Right forelimb (tissue), 1 donor: Measurements from ENCODE around the gene PRDM16.
A peak's percentile ranks its signal among the peaks of the same experiment; 100 is the strongest.

Source experiments
- DNase-seq: peaks from one replicate; pipeline ENCODE4 v3.0.0-alpha.2; 2018

PRDM16 gene

GRCh38 chr1:3055051-3055450 is 14.0 kb upstream of the PRDM16 start:
- peak; percentile 3 for DNase-seq

GRCh38 chr1:3056641-3057040 is 12.4 kb upstream of the PRDM16 start:
- peak; percentile 19 for DNase-seq

- DNase-seq, result no peak
Measured at GRCh38 chr1:3058263-3059030, 10.6 kb upstream of the PRDM16 start.

- DNase-seq, result no peak
Measured at GRCh38 chr1:3060127-3060526, 8.9 kb upstream of the PRDM16 start.

- DNase-seq, result peak; percentile 43
Measured at GRCh38 chr1:3060601-3061551, 8.1 kb upstream of the PRDM16 start.

- no peak for DNase-seq
Measured at GRCh38 chr1:3061566-3061965, 7.4 kb upstream of the PRDM16 start.

- peak; percentile 29 for DNase-seq
Measured at GRCh38 chr1:3061981-3062615, 6.9 kb upstream of the PRDM16 start.

GRCh38 chr1:3062616-3063378 is 6.2 kb upstream of the PRDM16 start:
- peak; percentile 39 for DNase-seq

- no peak for DNase-seq
Measured at GRCh38 chr1:3063379-3064295, 5.4 kb upstream of the PRDM16 start.

GRCh38 chr1:3064296-3064850 is 4.6 kb upstream of the PRDM16 start:
- DNase-seq, result no peak

- DNase-seq, result peak; percentile 38
Measured at GRCh38 chr1:3064901-3065300, 4.1 kb upstream of the PRDM16 start.

GRCh38 chr1:3065396-3065795 is 3.6 kb upstream of the PRDM16 start:
- DNase-seq, result no peak

- no peak for DNase-seq
Measured at GRCh38 chr1:3065797-3066196, 3.2 kb upstream of the PRDM16 start.

- peak; percentile 63 for DNase-seq
Measured at GRCh38 chr1:3066250-3066711, 2.7 kb upstream of the PRDM16 start.

- peak; percentile 45 for DNase-seq
Measured at GRCh38 chr1:3066826-3067225, 2.2 kb upstream of the PRDM16 start.

- DNase-seq, result no peak
Measured at GRCh38 chr1:3067301-3067670, 1.7 kb upstream of the PRDM16 start.

GRCh38 chr1:3067671-3068563 is 1.1 kb upstream of the PRDM16 start:
- DNase-seq, result peak; percentile 46

- peak; percentile 77 for DNase-seq
Measured at GRCh38 chr1:3069491-3070308, 697 bp downstream of the PRDM16 start.

- DNase-seq, result no peak
Measured at GRCh38 chr1:3070309-3070643, 1.3 kb downstream of the PRDM16 start.
